ENCODE results near the gene ZNF410.
"Not testable (repeated sequence)": the region's sequence is repeated elsewhere in the genome, so short reads cannot be mapped to it uniquely, and the experiment has no call there.

The ZNF410 gene

DNA sequence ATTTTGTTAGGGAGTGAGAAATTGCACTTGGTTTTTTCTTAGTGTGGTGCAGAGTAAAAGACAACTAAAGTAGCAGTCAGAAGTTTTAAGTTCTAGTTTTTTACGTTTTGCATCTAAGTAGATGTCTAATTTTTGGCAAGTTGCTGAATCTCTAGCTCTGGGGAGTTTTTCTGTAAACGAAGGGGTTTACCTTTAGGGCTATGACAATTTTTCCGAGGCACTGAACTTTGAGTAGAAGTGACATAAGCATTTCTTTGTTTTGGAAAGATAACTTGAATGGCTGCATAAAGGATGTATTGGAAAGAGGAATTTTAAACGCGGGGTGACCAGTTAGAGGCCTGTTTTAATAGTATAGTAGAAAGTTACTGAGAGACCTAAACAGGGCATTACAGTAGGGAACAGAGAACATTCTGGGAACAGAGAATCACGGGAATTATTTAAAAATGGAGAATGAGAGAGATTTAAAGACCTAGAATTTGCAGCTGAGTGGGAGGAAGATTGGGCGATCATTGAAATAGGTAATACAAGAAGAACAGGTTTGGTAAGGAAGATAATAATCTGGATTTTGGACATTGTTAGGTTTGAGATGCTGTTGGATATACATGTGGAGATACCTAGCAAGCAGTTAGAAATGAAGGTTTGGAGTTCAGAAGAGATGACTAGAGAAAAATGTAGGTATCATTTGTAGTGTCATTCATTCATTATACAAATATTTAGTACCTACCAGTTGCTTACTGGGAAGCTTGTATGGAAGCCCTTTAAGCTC, 1.2 kb downstream of the ZNF410 start:
- Histone ChIP-seq H3K36me3 (ENCODE audit: control insufficient read depth in 1 of 2, insufficient read depth in 2 of 2, low read length in 2 of 2) (peaks cover 0 to 6% of the 10 kb centered on the region in 2 donors), H3K4me1 (ENCODE audit: control insufficient read depth in 1 of 2, insufficient read depth in 2 of 2, low read length in 2 of 2) (peaks cover 10 to 13% of the 10 kb centered on the region in 2 donors), H3K27ac (ENCODE audit: low read length) (peak overlapping the region; percentile 96), H3K4me3 (ENCODE audit: low read depth in 1 of 2, low read length in 2 of 2) (peak overlapping the region; percentile 87 to 95), H3K9me3 (ENCODE audit: control insufficient read depth in 1 of 2, low read length in 2 of 2) (no peaks in the 10 kb centered on the region), H3K27me3 (ENCODE audit: low read depth, low read length) (no peaks in the 10 kb centered on the region)

DNA sequence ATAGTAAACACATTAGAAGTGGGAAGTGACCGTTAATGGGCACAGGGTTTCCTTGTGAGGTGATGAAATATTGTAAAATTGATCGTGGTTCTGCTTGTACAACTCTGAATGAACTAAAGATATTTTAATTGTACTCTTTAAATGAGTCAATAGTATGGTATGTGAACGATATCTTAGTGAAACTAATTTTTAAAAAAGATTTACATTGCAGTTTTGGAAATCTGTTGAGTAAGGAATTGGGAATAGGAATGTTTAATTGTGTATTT, 1.7 kb downstream of the ZNF410 start:
- peaks cover 3 to 6% of the 10 kb centered on the region in 2 donors for H3K36me3 ChIP-seq (ENCODE audit: control insufficient read depth in 1 of 2, insufficient read depth in 2 of 2, low read length in 2 of 2)
- H3K27me3 ChIP-seq (ENCODE audit: low read depth, low read length): no peaks in the 10 kb centered on the region
- peak overlapping the region in 1 of 2 donors; percentile 87 for H3K4me3 ChIP-seq (ENCODE audit: low read depth in 1 of 2, low read length in 2 of 2)
- H3K9me3 ChIP-seq (ENCODE audit: control insufficient read depth in 1 of 2, low read length in 2 of 2): no peaks in the 10 kb centered on the region
- no peak overlapping the region for H3K27ac ChIP-seq (ENCODE audit: low read length)
- H3K4me1 ChIP-seq (ENCODE audit: control insufficient read depth in 1 of 2, insufficient read depth in 2 of 2, low read length in 2 of 2): peaks cover 10 to 13% of the 10 kb centered on the region in 2 donors

DNA sequence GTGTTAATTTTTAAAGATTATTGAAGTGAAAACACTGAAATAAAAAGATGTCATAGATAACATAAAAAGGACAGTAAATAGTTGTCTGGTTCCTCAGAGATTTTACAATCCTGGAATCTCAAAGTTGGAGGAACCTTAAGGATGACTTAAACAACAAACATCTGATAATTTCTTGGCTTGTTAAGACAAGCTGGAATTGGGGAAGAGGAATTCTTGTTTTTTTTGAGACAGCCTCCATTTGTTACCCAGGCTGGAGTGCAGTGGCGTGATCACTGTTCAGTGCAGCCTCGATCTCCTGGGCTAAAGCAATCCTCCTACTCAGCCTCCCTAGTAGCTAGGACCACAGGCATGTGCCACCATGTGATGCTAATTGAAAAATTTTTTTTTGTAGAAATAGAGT, 2.3 kb downstream of the ZNF410 start:
- Histone ChIP-seq H3K9me3 (ENCODE audit: control insufficient read depth in 1 of 2, low read length in 2 of 2) (no peaks in the 10 kb centered on the region), H3K4me1 (ENCODE audit: control insufficient read depth in 1 of 2, insufficient read depth in 2 of 2, low read length in 2 of 2) (peaks cover 10 to 13% of the 10 kb centered on the region in 2 donors), H3K36me3 (ENCODE audit: control insufficient read depth in 1 of 2, insufficient read depth in 2 of 2, low read length in 2 of 2) (peaks cover 8 to 11% of the 10 kb centered on the region in 2 donors), H3K4me3 (ENCODE audit: low read depth in 1 of 2, low read length in 2 of 2) (no peak overlapping the region), H3K27ac (ENCODE audit: low read length) (no peak overlapping the region), H3K27me3 (ENCODE audit: low read depth, low read length) (no peaks in the 10 kb centered on the region)

DNA sequence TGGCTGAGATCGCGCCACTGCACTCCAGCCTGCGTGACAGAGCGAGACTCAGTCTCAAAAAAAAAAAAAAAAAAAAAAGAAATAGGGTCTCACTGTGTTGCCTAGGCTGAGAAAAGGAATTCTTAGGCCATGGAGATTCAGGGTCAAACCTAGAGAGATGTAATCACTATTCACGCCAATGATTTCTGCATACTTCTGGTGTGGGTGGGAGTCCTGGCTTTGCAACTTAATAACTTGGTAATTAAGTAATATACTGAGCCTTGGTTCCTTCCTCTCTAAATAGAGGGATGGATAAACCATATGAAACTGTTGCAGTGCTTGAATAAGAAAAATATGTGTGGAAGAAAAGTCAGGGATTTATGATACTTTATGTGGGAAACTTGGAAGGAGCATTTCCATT, 2.7 kb downstream of the ZNF410 start:
- Histone ChIP-seq H3K4me1 (ENCODE audit: control insufficient read depth in 1 of 2, insufficient read depth in 2 of 2, low read length in 2 of 2) (peaks cover 10 to 13% of the 10 kb centered on the region in 2 donors), H3K27me3 (ENCODE audit: low read depth, low read length) (no peaks in the 10 kb centered on the region), H3K4me3 (ENCODE audit: low read depth in 1 of 2, low read length in 2 of 2) (no peak overlapping the region), H3K9me3 (ENCODE audit: control insufficient read depth in 1 of 2, low read length in 2 of 2) (no peaks in the 10 kb centered on the region), H3K27ac (ENCODE audit: low read length) (no peak overlapping the region), H3K36me3 (ENCODE audit: control insufficient read depth in 1 of 2, insufficient read depth in 2 of 2, low read length in 2 of 2) (peaks cover 12 to 15% of the 10 kb centered on the region in 2 donors)

DNA sequence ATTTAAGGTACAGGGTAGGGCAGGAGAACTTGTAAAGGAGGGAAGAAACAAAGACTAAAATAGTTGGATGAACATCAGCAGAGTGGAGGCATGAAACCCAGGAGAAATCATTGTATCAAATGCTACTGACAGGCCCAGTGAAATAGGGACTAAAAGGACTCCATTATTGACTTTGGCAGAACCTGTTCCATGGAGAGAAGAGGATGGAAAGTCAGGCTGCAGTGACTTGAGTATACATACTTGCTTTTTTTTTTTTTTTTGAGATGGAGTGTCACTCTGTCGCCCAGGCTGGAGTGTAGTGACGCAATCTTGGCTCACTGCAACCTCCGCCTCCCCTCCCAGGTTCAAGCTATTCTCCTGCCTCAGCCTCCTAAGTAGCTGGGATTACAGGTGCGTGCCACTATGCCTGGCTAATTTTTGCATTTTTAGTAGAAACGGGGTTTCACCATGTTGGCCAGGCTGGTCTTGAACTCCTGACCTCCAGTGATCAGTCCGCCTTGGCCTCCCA, 7.6 kb downstream of the ZNF410 start:
- H3K4me1 ChIP-seq (ENCODE audit: control insufficient read depth in 1 of 2, insufficient read depth in 2 of 2, low read length in 2 of 2); H3K27me3 ChIP-seq (ENCODE audit: low read depth, low read length); H3K9me3 ChIP-seq (ENCODE audit: control insufficient read depth in 1 of 2, low read length in 2 of 2); H3K27ac ChIP-seq (ENCODE audit: low read length); H3K4me3 ChIP-seq (ENCODE audit: low read depth in 1 of 2, low read length in 2 of 2): not testable (repeated sequence)
- H3K36me3 ChIP-seq (ENCODE audit: control insufficient read depth in 1 of 2, insufficient read depth in 2 of 2, low read length in 2 of 2): peaks cover 45 to 46% of the 10 kb centered on the region in 2 donors

DNA sequence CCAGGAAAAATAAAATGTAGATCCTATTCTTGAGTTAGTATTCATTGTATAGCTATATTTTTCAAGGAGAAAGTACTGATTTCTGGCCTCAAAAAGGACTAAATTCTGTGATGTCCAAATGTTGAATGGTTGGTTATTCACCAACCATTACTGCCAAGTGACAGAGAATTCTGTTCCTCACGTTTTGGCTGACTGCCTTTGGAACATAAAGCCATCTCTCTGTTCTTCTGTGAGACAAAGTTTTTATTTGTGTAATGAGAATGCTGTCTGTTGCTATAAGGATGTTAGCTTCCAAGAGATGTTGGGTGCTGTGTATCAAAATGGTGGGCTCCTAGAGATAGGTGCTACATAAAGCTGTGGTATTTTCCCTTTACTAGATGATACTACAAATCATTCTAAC, 9.3 kb downstream of the ZNF410 start:
- Histone ChIP-seq H3K4me1 (ENCODE audit: control insufficient read depth in 1 of 2, insufficient read depth in 2 of 2, low read length in 2 of 2) (no peaks in the 10 kb centered on the region), H3K27me3 (ENCODE audit: low read depth, low read length) (no peaks in the 10 kb centered on the region), H3K27ac (ENCODE audit: low read length) (no peak overlapping the region), H3K36me3 (ENCODE audit: control insufficient read depth in 1 of 2, insufficient read depth in 2 of 2, low read length in 2 of 2) (peaks cover 55 to 56% of the 10 kb centered on the region in 2 donors), H3K4me3 (ENCODE audit: low read depth in 1 of 2, low read length in 2 of 2) (no peak overlapping the region), H3K9me3 (ENCODE audit: control insufficient read depth in 1 of 2, low read length in 2 of 2) (no peaks in the 10 kb centered on the region)

DNA sequence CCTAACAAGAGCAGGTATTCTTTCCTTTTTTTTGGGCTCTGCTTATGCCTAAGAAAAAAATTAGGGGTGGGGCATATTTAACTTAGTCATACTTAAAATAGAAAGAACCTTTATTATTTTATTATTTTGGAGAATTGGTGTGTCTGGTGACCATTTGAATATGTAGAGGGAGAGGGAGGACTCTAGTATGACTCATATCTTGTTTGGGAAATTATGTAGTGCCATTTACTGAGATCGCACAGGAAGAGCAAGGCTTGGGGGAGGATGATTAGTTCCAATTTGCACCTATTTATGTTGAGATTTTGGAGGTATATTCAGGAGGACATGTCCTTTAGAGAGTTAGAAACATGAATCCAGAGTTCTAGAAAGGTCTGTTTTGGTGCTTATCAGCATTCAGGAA, 9.9 kb downstream of the ZNF410 start:
- H3K4me1 ChIP-seq (ENCODE audit: control insufficient read depth in 1 of 2, insufficient read depth in 2 of 2, low read length in 2 of 2): no peaks in the 10 kb centered on the region
- peaks cover 55 to 59% of the 10 kb centered on the region in 2 donors for H3K36me3 ChIP-seq (ENCODE audit: control insufficient read depth in 1 of 2, insufficient read depth in 2 of 2, low read length in 2 of 2)
- peak overlapping the region; percentile 74 for H3K27ac ChIP-seq (ENCODE audit: low read length)
- no peaks in the 10 kb centered on the region for H3K9me3 ChIP-seq (ENCODE audit: control insufficient read depth in 1 of 2, low read length in 2 of 2)
- H3K27me3 ChIP-seq (ENCODE audit: low read depth, low read length): no peaks in the 10 kb centered on the region
- H3K4me3 ChIP-seq (ENCODE audit: low read depth in 1 of 2, low read length in 2 of 2): no peak overlapping the region

DNA sequence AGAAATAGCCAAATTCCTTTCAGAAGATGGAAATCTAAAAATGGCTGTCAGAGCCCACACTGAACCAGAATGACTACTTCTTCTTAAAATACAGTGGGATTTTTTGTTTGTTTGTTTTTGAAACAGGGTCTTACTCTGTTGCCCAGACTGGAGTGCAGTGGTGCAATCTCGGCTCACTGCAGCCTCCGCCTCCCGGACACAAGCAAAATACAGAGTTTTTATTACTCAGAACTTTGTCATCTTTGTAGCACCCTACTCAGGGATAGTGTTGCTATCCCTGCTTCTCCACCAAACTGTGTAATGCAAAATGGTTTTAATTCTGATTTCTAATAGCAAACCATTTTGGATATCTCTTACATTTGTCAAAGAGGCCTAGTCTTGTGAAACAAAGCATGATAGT, 16.4 kb downstream of the ZNF410 start:
- no peak overlapping the region for H3K27ac ChIP-seq (ENCODE audit: low read length)
- no peaks in the 10 kb centered on the region for H3K27me3 ChIP-seq (ENCODE audit: low read depth, low read length)
- H3K36me3 ChIP-seq (ENCODE audit: control insufficient read depth in 1 of 2, insufficient read depth in 2 of 2, low read length in 2 of 2): peaks cover 61 to 62% of the 10 kb centered on the region in 2 donors
- no peak overlapping the region for H3K4me3 ChIP-seq (ENCODE audit: low read depth in 1 of 2, low read length in 2 of 2)
- no peaks in the 10 kb centered on the region for H3K9me3 ChIP-seq (ENCODE audit: control insufficient read depth in 1 of 2, low read length in 2 of 2)
- H3K4me1 ChIP-seq (ENCODE audit: control insufficient read depth in 1 of 2, insufficient read depth in 2 of 2, low read length in 2 of 2): no peaks in the 10 kb centered on the region

DNA sequence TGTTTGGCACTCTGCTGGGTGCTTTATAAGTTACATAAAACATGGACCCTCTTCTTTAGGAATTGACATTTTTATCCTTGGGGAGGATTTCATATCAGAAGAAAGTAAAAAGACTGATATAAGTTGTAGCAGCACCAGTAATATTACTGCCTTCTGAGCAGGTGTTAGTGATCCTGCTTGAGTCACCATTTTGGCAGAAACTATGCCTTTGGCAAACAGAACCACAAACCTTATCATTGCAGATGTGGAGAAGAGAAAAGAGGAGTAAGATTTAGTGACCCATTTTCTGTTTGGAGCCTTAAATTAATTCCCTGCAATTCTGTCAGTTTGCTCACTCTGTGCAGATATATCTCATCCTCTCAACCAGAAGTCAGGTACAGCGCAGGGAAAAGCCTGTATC, 23.0 kb downstream of the ZNF410 start:
- Histone ChIP-seq H3K36me3 (ENCODE audit: control insufficient read depth in 1 of 2, insufficient read depth in 2 of 2, low read length in 2 of 2) (peaks cover 55 to 80% of the 10 kb centered on the region in 2 donors), H3K27ac (ENCODE audit: low read length) (no peak overlapping the region)

DNA sequence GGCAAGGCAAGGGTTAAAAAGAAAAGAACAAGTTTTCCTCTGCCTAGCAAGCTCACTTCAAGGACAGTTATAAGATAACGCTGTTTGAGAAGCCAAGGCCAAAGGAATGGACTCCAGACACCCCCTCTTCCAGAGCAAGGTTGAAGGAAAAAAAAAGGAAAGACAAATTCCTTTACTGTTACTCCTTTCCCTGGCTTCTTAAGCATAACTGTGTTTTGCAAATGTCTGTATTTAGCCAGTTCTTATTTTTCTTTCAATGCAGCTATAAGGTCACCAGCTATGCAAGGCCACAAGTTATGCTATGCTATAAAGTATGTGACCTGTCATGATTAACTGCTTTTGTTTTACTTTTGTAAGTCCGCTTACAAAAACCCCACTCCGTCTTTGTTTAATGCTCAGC, 26.6 kb downstream of the ZNF410 start:
- H3K9me3 ChIP-seq (ENCODE audit: control insufficient read depth in 1 of 2, low read length in 2 of 2): no peaks in the 10 kb centered on the region
- H3K27me3 ChIP-seq (ENCODE audit: low read depth, low read length): no peaks in the 10 kb centered on the region
- H3K36me3 ChIP-seq (ENCODE audit: control insufficient read depth in 1 of 2, insufficient read depth in 2 of 2, low read length in 2 of 2): peaks cover 40 to 53% of the 10 kb centered on the region in 2 donors
- H3K4me1 ChIP-seq (ENCODE audit: control insufficient read depth in 1 of 2, insufficient read depth in 2 of 2, low read length in 2 of 2): no peaks in the 10 kb centered on the region
- no peak overlapping the region for H3K27ac ChIP-seq (ENCODE audit: low read length)
- H3K4me3 ChIP-seq (ENCODE audit: low read depth in 1 of 2, low read length in 2 of 2): no peak overlapping the region

More for the DNA sequence above, 23.0 kb downstream of the ZNF410 start:
- Histone ChIP-seq H3K27me3 (ENCODE audit: low read depth, low read length) (no peaks in the 10 kb centered on the region), H3K4me3 (ENCODE audit: low read depth in 1 of 2, low read length in 2 of 2) (no peak overlapping the region), H3K4me1 (ENCODE audit: control insufficient read depth in 1 of 2, insufficient read depth in 2 of 2, low read length in 2 of 2) (no peaks in the 10 kb centered on the region), H3K9me3 (ENCODE audit: control insufficient read depth in 1 of 2, low read length in 2 of 2) (no peaks in the 10 kb centered on the region)

DNA sequence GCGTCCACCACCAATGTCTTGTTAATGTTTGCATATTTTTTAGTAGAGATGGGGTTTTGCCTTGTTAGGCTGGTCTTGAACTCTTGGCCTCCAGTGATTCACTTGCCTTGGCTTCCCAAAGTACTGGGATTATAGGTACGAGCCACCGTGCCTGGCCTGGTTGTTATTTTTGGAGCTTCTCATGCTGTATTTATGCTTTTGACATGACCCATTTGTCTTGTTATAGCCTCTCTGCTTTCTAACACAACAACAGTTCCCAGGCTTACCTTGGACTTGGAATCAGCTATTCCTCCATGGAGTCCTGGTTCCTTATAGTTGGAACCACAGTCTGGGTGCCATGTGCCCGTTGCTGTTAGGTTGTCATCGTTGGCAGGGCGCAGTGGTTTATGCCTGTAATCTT, 29.7 kb downstream of the ZNF410 start:
- Histone ChIP-seq H3K36me3 (ENCODE audit: control insufficient read depth in 1 of 2, insufficient read depth in 2 of 2, low read length in 2 of 2) (peaks cover 20 to 42% of the 10 kb centered on the region in 2 donors), H3K27me3 (ENCODE audit: low read depth, low read length) (no peaks in the 10 kb centered on the region), H3K27ac (ENCODE audit: low read length) (no peak overlapping the region), H3K9me3 (ENCODE audit: control insufficient read depth in 1 of 2, low read length in 2 of 2) (no peaks in the 10 kb centered on the region), H3K4me3 (ENCODE audit: low read depth in 1 of 2, low read length in 2 of 2) (no peak overlapping the region), H3K4me1 (ENCODE audit: control insufficient read depth in 1 of 2, insufficient read depth in 2 of 2, low read length in 2 of 2) (no peaks in the 10 kb centered on the region)

DNA sequence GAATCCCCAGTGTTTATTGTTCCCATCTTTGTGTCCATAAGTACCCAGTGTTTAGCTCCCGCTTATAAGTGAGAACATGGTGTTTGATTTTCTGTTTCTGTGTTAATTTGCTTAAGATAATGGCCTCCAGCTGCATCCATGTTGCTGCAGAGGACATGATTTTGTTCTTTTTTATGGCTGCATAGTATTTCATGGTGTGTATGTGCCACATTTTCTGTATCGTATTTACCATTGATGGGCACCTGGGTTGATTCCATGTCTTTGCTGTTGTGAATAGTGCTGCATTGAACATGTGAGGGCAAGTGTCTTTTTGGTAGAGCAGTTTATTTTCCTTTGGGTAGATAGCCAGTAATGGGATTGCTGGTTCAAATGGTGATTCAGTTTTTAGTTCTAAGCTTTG, 32.8 kb downstream of the ZNF410 start:
- peaks cover 38 to 50% of the 10 kb centered on the region in 2 donors for H3K36me3 ChIP-seq (ENCODE audit: control insufficient read depth in 1 of 2, insufficient read depth in 2 of 2, low read length in 2 of 2)
- not testable (repeated sequence) for H3K27ac ChIP-seq (ENCODE audit: low read length)

More for the DNA sequence above, 32.8 kb downstream of the ZNF410 start:
- not testable (repeated sequence) for H3K4me3 ChIP-seq (ENCODE audit: low read depth in 1 of 2, low read length in 2 of 2); H3K9me3 ChIP-seq (ENCODE audit: control insufficient read depth in 1 of 2, low read length in 2 of 2); H3K4me1 ChIP-seq (ENCODE audit: control insufficient read depth in 1 of 2, insufficient read depth in 2 of 2, low read length in 2 of 2); H3K27me3 ChIP-seq (ENCODE audit: low read depth, low read length)

Measured in muscle layer of duodenum (tissue), 2 donors.